K562 (cell line): Measurements from ENCODE around the gene RNF112.

Source experiments
- CCNT2 ChIP-seq: IDR thresholded peaks from 2 replicates; pipeline ENCODE4 v1.6.1; 2011; ENCODE audit warnings: borderline replicate concordance, low read depth, mild to moderate bottlenecking, moderate library complexity, mixed read lengths, low read length; ENCODE audit not compliant: insufficient read length; ENCODE audit errors: extremely low read depth
- TF ChIP-seq, protein P1 (sequence below), 3 experiments: IDR thresholded peaks in 2 of 3; conservative IDR thresholded peaks in 1 of 3; 2 replicates each; pipeline ENCODE4 v1.5.1; 2011 to 2012; ENCODE audit warnings: low read length in 3 of 3, mild to moderate bottlenecking in 3 of 3, control low read depth in 2 of 3, improper control_type of control experiment in 1 of 3, inconsistent platforms in 1 of 3, low read depth in 1 of 3, mixed read lengths in 1 of 3, moderate library complexity in 1 of 3; ENCODE audit not compliant: insufficient read depth in 2 of 3
- TF ChIP-seq, protein P2 (sequence below), 2 experiments: fragments of 450-650 bp in 1 of 2; IDR thresholded peaks; 2 replicates each; pipeline ENCODE4 v1.6.1; 2011 to 2017; ENCODE audit warnings: low read depth in 2 of 2, antibody characterized with exemption in 1 of 2, borderline replicate concordance in 1 of 2, low read length in 1 of 2, mild to moderate bottlenecking in 1 of 2, mixed read lengths in 1 of 2; ENCODE audit not compliant: control insufficient read depth in 1 of 2

DNA sequence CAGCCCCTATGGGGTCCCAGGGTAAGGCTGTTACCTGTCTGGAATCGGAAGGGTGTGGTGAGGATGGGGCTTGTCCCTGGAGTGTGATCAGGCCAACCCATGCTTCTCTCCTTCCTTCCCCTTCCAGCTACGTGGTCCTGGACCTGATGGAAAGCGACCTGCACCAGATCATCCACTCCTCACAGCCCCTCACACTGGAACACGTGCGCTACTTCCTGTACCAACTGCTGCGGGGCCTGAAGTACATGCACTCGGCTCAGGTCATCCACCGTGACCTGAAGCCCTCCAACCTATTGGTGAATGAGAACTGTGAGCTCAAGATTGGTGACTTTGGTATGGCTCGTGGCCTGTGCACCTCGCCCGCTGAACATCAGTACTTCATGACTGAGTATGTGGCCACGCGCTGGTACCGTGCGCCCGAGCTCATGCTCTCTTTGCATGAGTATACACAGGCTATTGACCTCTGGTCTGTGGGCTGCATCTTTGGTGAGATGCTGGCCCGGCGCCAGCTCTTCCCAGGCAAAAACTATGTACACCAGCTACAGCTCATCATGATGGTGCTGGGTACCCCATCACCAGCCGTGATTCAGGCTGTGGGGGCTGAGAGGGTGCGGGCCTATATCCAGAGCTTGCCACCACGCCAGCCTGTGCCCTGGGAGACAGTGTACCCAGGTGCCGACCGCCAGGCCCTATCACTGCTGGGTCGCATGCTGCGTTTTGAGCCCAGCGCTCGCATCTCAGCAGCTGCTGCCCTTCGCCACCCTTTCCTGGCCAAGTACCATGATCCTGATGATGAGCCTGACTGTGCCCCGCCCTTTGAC is 30.3 kb upstream of the RNF112 start:
- TF ChIP-seq, protein P1, sequence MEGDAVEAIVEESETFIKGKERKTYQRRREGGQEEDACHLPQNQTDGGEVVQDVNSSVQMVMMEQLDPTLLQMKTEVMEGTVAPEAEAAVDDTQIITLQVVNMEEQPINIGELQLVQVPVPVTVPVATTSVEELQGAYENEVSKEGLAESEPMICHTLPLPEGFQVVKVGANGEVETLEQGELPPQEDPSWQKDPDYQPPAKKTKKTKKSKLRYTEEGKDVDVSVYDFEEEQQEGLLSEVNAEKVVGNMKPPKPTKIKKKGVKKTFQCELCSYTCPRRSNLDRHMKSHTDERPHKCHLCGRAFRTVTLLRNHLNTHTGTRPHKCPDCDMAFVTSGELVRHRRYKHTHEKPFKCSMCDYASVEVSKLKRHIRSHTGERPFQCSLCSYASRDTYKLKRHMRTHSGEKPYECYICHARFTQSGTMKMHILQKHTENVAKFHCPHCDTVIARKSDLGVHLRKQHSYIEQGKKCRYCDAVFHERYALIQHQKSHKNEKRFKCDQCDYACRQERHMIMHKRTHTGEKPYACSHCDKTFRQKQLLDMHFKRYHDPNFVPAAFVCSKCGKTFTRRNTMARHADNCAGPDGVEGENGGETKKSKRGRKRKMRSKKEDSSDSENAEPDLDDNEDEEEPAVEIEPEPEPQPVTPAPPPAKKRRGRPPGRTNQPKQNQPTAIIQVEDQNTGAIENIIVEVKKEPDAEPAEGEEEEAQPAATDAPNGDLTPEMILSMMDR (IDR thresholded peaks at IDR 0.05 in 2 of 3, conservative IDR thresholded peaks at IDR 0.05 in 1 of 3; ENCODE audit: insufficient read depth in 2 of 3, low read depth in 1 of 3, low read length in 3 of 3) = no peak
- TF ChIP-seq, protein P2, sequence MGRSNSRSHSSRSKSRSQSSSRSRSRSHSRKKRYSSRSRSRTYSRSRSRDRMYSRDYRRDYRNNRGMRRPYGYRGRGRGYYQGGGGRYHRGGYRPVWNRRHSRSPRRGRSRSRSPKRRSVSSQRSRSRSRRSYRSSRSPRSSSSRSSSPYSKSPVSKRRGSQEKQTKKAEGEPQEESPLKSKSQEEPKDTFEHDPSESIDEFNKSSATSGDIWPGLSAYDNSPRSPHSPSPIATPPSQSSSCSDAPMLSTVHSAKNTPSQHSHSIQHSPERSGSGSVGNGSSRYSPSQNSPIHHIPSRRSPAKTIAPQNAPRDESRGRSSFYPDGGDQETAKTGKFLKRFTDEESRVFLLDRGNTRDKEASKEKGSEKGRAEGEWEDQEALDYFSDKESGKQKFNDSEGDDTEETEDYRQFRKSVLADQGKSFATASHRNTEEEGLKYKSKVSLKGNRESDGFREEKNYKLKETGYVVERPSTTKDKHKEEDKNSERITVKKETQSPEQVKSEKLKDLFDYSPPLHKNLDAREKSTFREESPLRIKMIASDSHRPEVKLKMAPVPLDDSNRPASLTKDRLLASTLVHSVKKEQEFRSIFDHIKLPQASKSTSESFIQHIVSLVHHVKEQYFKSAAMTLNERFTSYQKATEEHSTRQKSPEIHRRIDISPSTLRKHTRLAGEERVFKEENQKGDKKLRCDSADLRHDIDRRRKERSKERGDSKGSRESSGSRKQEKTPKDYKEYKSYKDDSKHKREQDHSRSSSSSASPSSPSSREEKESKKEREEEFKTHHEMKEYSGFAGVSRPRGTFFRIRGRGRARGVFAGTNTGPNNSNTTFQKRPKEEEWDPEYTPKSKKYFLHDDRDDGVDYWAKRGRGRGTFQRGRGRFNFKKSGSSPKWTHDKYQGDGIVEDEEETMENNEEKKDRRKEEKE (IDR thresholded peaks at IDR 0.05; ENCODE audit: borderline replicate concordance in 1 of 2, control insufficient read depth in 1 of 2, low read depth in 2 of 2, low read length in 1 of 2) = no peak
- TF ChIP-seq CCNT2 = no peak
